ENCODE measurements around the gene MTA1. TPM values are rescaled to one million over a fixed set of nuclear protein-coding genes. Genes with fewer than 3 reads are reported as not detected.

Gene MTA1
- total and polyA plus RNA-seq, 2 experiments from 2014 or later, result 8.1 to 37.0 TPM

GRCh38 chr14:105425823-105426247 lies 6.2 kb downstream of the MTA1 start:
- Histone ChIP-seq H3K79me2 (ENCODE audit: insufficient read depth) (peaks cover 99% of the 10 kb centered on the region), H3K27ac (no peak overlapping the region), H3K9me3 (ENCODE audit: low read depth) (no peaks in the 10 kb centered on the region), H3K4me2 (ENCODE audit: unreplicated experiment) (no peak overlapping the region), H3K4me1 (ENCODE audit: insufficient read depth) (peaks cover 7% of the 10 kb centered on the region), H3F3A (ENCODE audit: insufficient read depth) (peaks cover 5% of the 10 kb centered on the region; the same call in 1 of the 2 replicates), H3K27me3 (replicated peaks; ENCODE audit: insufficient read depth) (no peaks in the 10 kb centered on the region), H3K36me3 (ENCODE audit: low read depth) (no peaks in the 10 kb centered on the region), H3K9ac (no peak overlapping the region), H2AFZ (no peak overlapping the region), H3K4me3 (no peak overlapping the region), H3K9me2 (ENCODE audit: insufficient read depth) (no peaks in the 10 kb centered on the region), H4K20me1 (ENCODE audit: insufficient read depth) (no peaks in the 10 kb centered on the region; the same call in 1 of the 2 replicates)
- TF ChIP-seq EZH2phosphoT487 (IDR thresholded peaks at IDR 0.05; ENCODE audit: insufficient read depth, low read depth) (no peak), EZH2 (IDR thresholded peaks at IDR 0.05; ENCODE audit: insufficient read depth, poor library complexity, severe bottlenecking) (no peak)
- DNase-seq, result no peak
- 95 to 99% methylated on average over 19 to 23 of the region's 23 CpGs for WGBS, 2 experiments (ENCODE audit: low coverage in 1 of 2, low lambda C conversion rate in 2 of 2, missing lambda C conversion rate in 2 of 2)
- in situ Hi-C loops (cut with MboI), result no loop called here

- Histone ChIP-seq H3K9me2 (ENCODE audit: insufficient read depth) (no peaks in the 10 kb centered on the region), H3K4me3 (no peak overlapping the region), H3K27me3 (replicated peaks; ENCODE audit: insufficient read depth) (no peaks in the 10 kb centered on the region), H3K9ac (no peak overlapping the region), H3F3A (ENCODE audit: insufficient read depth) (peaks cover 11% of the 10 kb centered on the region; the same call in 1 of the 2 replicates), H3K27ac (no peak overlapping the region), H4K20me1 (ENCODE audit: insufficient read depth) (no peaks in the 10 kb centered on the region; the same call in 1 of the 2 replicates), H3K9me3 (ENCODE audit: low read depth) (no peaks in the 10 kb centered on the region), H3K79me2 (ENCODE audit: insufficient read depth) (peaks cover 99% of the 10 kb centered on the region), H3K4me1 (ENCODE audit: insufficient read depth) (peaks cover 10% of the 10 kb centered on the region), H3K36me3 (ENCODE audit: low read depth) (no peaks in the 10 kb centered on the region), H2AFZ (no peak overlapping the region), H3K4me2 (ENCODE audit: unreplicated experiment) (no peak overlapping the region)
- 96 to 97% methylated on average over 20 to 21 of the region's 21 CpGs for WGBS, 2 experiments (ENCODE audit: low coverage in 1 of 2, low lambda C conversion rate in 2 of 2, missing lambda C conversion rate in 2 of 2)
- TF ChIP-seq EZH2 (IDR thresholded peaks at IDR 0.05; ENCODE audit: insufficient read depth, poor library complexity, severe bottlenecking), result no peak
- no peak for TF ChIP-seq EZH2phosphoT487 (IDR thresholded peaks at IDR 0.05; ENCODE audit: insufficient read depth, low read depth)
- no peak for DNase-seq
- in situ Hi-C loops (cut with MboI), result no loop called here
Observed at GRCh38 chr14:105426416-105427130, 6.9 kb downstream of the MTA1 start.

- no peaks in the 10 kb centered on the region for H3K36me3 ChIP-seq (ENCODE audit: low read depth)
- no peaks in the 10 kb centered on the region for H3K9me3 ChIP-seq (ENCODE audit: low read depth)
- no peak overlapping the region for H3K4me3 ChIP-seq
- peaks cover 11% of the 10 kb centered on the region; the same call in 1 of the 2 replicates for H3F3A ChIP-seq (ENCODE audit: insufficient read depth)
- no peak overlapping the region for H2AFZ ChIP-seq
- peaks cover 10% of the 10 kb centered on the region for H3K4me1 ChIP-seq (ENCODE audit: insufficient read depth)
- no peaks in the 10 kb centered on the region; the same call in 1 of the 2 replicates for H4K20me1 ChIP-seq (ENCODE audit: insufficient read depth)
- in situ Hi-C loops (cut with MboI), result no loop called here
- no peak for TF ChIP-seq EZH2phosphoT487 (IDR thresholded peaks at IDR 0.05; ENCODE audit: insufficient read depth, low read depth)
- no peak for TF ChIP-seq EZH2 (IDR thresholded peaks at IDR 0.05; ENCODE audit: insufficient read depth, poor library complexity, severe bottlenecking)
- peaks cover 99% of the 10 kb centered on the region for H3K79me2 ChIP-seq (ENCODE audit: insufficient read depth)
- H3K9me2 ChIP-seq (ENCODE audit: insufficient read depth), result no peaks in the 10 kb centered on the region
- no peak overlapping the region for H3K27ac ChIP-seq
- DNase-seq, result no peak
- WGBS, 2 experiments (ENCODE audit: low coverage in 1 of 2, low lambda C conversion rate in 2 of 2, missing lambda C conversion rate in 2 of 2), result 97 to 98% methylated on average over 10 of the region's 10 CpGs
- no peak overlapping the region for H3K9ac ChIP-seq
- H3K4me2 ChIP-seq (ENCODE audit: unreplicated experiment), result no peak overlapping the region
- H3K27me3 ChIP-seq (replicated peaks; ENCODE audit: insufficient read depth), result no peaks in the 10 kb centered on the region
Observed at GRCh38 chr14:105427412-105427811, 7.8 kb downstream of the MTA1 start.

- peaks cover 10% of the 10 kb centered on the region for H3K4me1 ChIP-seq (ENCODE audit: insufficient read depth)
- in situ Hi-C loops (cut with MboI), result no loop called here
- no peaks in the 10 kb centered on the region for H3K9me3 ChIP-seq (ENCODE audit: low read depth)
- H3K27ac ChIP-seq, result no peak overlapping the region
- H3K4me3 ChIP-seq, result no peak overlapping the region
- H4K20me1 ChIP-seq (ENCODE audit: insufficient read depth), result no peaks in the 10 kb centered on the region; the same call in 1 of the 2 replicates
- DNase-seq, result no peak
- 98% methylated on average over 9 of the region's 9 CpGs for WGBS, 2 experiments (ENCODE audit: low coverage in 1 of 2, low lambda C conversion rate in 2 of 2, missing lambda C conversion rate in 2 of 2)
- TF ChIP-seq EZH2phosphoT487 (IDR thresholded peaks at IDR 0.05; ENCODE audit: insufficient read depth, low read depth) (no peak), EZH2 (IDR thresholded peaks at IDR 0.05; ENCODE audit: insufficient read depth, poor library complexity, severe bottlenecking) (no peak)
- no peaks in the 10 kb centered on the region for H3K36me3 ChIP-seq (ENCODE audit: low read depth)
- peaks cover 99% of the 10 kb centered on the region for H3K79me2 ChIP-seq (ENCODE audit: insufficient read depth)
- H3K9ac ChIP-seq, result no peak overlapping the region
- no peaks in the 10 kb centered on the region for H3K27me3 ChIP-seq (replicated peaks; ENCODE audit: insufficient read depth)
- H3K4me2 ChIP-seq (ENCODE audit: unreplicated experiment), result no peak overlapping the region
- peaks cover 11% of the 10 kb centered on the region; the same call in 1 of the 2 replicates for H3F3A ChIP-seq (ENCODE audit: insufficient read depth)
- no peaks in the 10 kb centered on the region for H3K9me2 ChIP-seq (ENCODE audit: insufficient read depth)
- H2AFZ ChIP-seq, result no peak overlapping the region
Observed at GRCh38 chr14:105427936-105428485, 8.4 kb downstream of the MTA1 start.
